ENCODE results near the gene RUVBL1.

Gene RUVBL1

GRCh38 chr3:128143496-128143895, 19.9 kb upstream of the RUVBL1 start:
- H3K36me3 ChIP-seq (ENCODE audit: control insufficient read depth, low read length) = no peaks in the 10 kb centered on the region
- H3K79me2 ChIP-seq (ENCODE audit: control insufficient read depth, low read length) = no peaks in the 10 kb centered on the region
- no peaks in the 10 kb centered on the region for H3F3A ChIP-seq (ENCODE audit: control insufficient read depth, insufficient read depth)
- TF ChIP-seq, protein P1, sequence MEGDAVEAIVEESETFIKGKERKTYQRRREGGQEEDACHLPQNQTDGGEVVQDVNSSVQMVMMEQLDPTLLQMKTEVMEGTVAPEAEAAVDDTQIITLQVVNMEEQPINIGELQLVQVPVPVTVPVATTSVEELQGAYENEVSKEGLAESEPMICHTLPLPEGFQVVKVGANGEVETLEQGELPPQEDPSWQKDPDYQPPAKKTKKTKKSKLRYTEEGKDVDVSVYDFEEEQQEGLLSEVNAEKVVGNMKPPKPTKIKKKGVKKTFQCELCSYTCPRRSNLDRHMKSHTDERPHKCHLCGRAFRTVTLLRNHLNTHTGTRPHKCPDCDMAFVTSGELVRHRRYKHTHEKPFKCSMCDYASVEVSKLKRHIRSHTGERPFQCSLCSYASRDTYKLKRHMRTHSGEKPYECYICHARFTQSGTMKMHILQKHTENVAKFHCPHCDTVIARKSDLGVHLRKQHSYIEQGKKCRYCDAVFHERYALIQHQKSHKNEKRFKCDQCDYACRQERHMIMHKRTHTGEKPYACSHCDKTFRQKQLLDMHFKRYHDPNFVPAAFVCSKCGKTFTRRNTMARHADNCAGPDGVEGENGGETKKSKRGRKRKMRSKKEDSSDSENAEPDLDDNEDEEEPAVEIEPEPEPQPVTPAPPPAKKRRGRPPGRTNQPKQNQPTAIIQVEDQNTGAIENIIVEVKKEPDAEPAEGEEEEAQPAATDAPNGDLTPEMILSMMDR (IDR thresholded peaks at IDR 0.05; ENCODE audit: low read depth, low read length, poor library complexity, severe bottlenecking) = no peak
- no peak for TF ChIP-seq EZH2phosphoT487 (IDR thresholded peaks at IDR 0.05; ENCODE audit: borderline replicate concordance, low read length)
- H3K27ac ChIP-seq (ENCODE audit: low read depth, low read length) = no peak overlapping the region
- no peak overlapping the region for H3K4me2 ChIP-seq (ENCODE audit: low read length)
- no peak overlapping the region for H3K4me3 ChIP-seq (ENCODE audit: low read length)
- H3K9me3 ChIP-seq (ENCODE audit: control insufficient read depth, insufficient read depth, low read length) = no peaks in the 10 kb centered on the region
- no peaks in the 10 kb centered on the region; the same call in 1 of the 2 replicates for H3K4me1 ChIP-seq (ENCODE audit: control insufficient read depth, low read length)
- H4K20me1 ChIP-seq (ENCODE audit: control insufficient read depth, insufficient read depth, low read depth, low read length) = no peaks in the 10 kb centered on the region
- peaks cover 34% of the 10 kb centered on the region for H3K27me3 ChIP-seq (ENCODE audit: control insufficient read depth, low read length)
- no peaks in the 10 kb centered on the region for H3K9me2 ChIP-seq (replicated peaks; ENCODE audit: control insufficient read depth, low read length)

DNA sequence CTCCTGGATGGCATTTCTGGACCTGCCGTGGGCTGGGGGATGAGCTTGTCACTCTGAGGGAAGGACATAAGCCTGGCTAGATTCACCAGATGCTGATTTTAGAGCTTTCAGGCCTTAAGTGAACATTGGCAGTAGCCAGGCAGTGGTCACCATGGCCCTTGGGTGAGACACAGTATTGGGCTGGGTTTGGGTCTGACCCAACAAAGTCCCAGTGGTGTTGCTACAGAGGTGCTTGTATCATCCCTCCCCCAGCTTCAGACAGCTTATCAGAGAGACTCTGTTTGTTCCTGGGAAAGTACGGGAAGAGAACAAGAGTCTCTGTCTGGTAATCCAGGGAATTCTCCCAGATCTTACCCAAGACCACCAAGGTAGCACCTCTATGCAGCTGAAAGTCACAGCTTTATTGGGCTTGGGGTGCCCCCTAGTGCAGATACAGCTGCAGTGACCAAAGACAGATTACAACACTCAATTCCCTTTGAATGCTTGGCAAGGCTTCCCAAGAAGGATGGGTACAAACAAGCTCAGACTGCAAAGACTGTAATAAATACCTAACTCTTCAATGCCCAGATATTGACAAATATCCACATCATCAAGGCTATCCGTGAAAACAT, 9.8 kb upstream of the RUVBL1 start:
- no peak overlapping the region for H3K4me2 ChIP-seq (ENCODE audit: low read length)
- no peak overlapping the region for H3K27ac ChIP-seq (ENCODE audit: low read depth, low read length)
- H3K4me3 ChIP-seq (ENCODE audit: low read length) = no peak overlapping the region
- TF ChIP-seq, protein P1 (IDR thresholded peaks at IDR 0.05; ENCODE audit: low read depth, low read length, poor library complexity, severe bottlenecking) = peak; percentile 81
- no peak for TF ChIP-seq EZH2phosphoT487 (IDR thresholded peaks at IDR 0.05; ENCODE audit: borderline replicate concordance, low read length)
- H3K79me2 ChIP-seq (ENCODE audit: control insufficient read depth, low read length) = no peaks in the 10 kb centered on the region
- H3K36me3 ChIP-seq (ENCODE audit: control insufficient read depth, low read length) = no peaks in the 10 kb centered on the region
- H3K9me2 ChIP-seq (replicated peaks; ENCODE audit: control insufficient read depth, low read length) = no peaks in the 10 kb centered on the region
- no peaks in the 10 kb centered on the region for H4K20me1 ChIP-seq (ENCODE audit: control insufficient read depth, insufficient read depth, low read depth, low read length)
- H3K27me3 ChIP-seq (ENCODE audit: control insufficient read depth, low read length) = peaks cover 12% of the 10 kb centered on the region
- no peaks in the 10 kb centered on the region for H3K9me3 ChIP-seq (ENCODE audit: control insufficient read depth, insufficient read depth, low read length)
- H3F3A ChIP-seq (ENCODE audit: control insufficient read depth, insufficient read depth) = no peaks in the 10 kb centered on the region
- H3K4me1 ChIP-seq (ENCODE audit: control insufficient read depth, low read length) = no peaks in the 10 kb centered on the region

DNA sequence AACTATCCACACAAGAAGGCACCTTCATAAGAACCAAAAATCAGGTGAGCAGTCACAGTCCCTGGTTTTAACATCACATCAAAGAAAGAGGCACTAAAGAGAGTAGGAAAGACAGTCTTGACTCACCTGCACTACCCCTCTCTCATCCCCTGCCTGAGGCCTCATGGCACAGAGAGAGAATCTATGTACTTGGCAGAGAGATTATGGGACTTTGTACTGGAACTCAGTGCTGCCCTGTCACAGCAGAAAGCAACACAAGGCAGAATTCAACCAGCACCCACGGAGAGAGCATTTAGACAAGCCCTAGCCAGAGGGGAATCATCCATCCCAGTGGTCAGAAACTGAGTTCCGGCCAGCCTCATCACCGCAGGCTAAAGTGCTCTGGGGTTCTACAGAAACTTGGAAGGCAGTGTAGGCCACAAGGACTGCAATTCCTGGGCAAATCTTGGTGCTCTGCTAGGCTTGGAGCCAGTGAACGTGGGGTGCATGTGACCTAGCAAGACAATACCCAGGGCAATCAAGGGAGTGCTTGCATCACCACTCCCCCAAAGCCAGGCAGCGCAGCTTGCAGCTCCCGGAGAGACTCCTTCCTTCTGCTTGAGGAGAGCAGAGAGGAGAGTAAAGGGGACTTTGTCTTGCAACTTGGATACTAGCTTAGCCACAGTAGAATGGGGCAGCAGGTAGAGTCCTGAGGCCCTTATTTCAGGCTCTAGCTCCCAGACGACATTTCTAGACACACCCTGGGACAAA, 8.5 kb upstream of the RUVBL1 start:
- Histone ChIP-seq H3F3A (ENCODE audit: control insufficient read depth, insufficient read depth) (no peaks in the 10 kb centered on the region), H3K4me3 (ENCODE audit: low read length) (no peak overlapping the region), H3K9me3 (ENCODE audit: control insufficient read depth, insufficient read depth, low read length) (no peaks in the 10 kb centered on the region), H3K27me3 (ENCODE audit: control insufficient read depth, low read length) (peaks cover 2% of the 10 kb centered on the region; the same call in 1 of the 2 replicates), H3K4me1 (ENCODE audit: control insufficient read depth, low read length) (no peaks in the 10 kb centered on the region), H3K79me2 (ENCODE audit: control insufficient read depth, low read length) (no peaks in the 10 kb centered on the region), H3K4me2 (ENCODE audit: low read length) (no peak overlapping the region), H3K36me3 (ENCODE audit: control insufficient read depth, low read length) (no peaks in the 10 kb centered on the region), H3K27ac (ENCODE audit: low read depth, low read length) (no peak overlapping the region), H4K20me1 (ENCODE audit: control insufficient read depth, insufficient read depth, low read depth, low read length) (no peaks in the 10 kb centered on the region), H3K9me2 (replicated peaks; ENCODE audit: control insufficient read depth, low read length) (no peaks in the 10 kb centered on the region)
- TF ChIP-seq EZH2phosphoT487 (IDR thresholded peaks at IDR 0.05; ENCODE audit: borderline replicate concordance, low read length) = no peak
- TF ChIP-seq, protein P1 (IDR thresholded peaks at IDR 0.05; ENCODE audit: low read depth, low read length, poor library complexity, severe bottlenecking) = no peak

Data from DOHH2 (cell line).